ENCODE measurements around the gene CIZ1.
"Not testable (repeated sequence)": the region's sequence is repeated elsewhere in the genome, so short reads cannot be mapped to it uniquely, and the experiment has no call there.

Gene CIZ1, protein sequence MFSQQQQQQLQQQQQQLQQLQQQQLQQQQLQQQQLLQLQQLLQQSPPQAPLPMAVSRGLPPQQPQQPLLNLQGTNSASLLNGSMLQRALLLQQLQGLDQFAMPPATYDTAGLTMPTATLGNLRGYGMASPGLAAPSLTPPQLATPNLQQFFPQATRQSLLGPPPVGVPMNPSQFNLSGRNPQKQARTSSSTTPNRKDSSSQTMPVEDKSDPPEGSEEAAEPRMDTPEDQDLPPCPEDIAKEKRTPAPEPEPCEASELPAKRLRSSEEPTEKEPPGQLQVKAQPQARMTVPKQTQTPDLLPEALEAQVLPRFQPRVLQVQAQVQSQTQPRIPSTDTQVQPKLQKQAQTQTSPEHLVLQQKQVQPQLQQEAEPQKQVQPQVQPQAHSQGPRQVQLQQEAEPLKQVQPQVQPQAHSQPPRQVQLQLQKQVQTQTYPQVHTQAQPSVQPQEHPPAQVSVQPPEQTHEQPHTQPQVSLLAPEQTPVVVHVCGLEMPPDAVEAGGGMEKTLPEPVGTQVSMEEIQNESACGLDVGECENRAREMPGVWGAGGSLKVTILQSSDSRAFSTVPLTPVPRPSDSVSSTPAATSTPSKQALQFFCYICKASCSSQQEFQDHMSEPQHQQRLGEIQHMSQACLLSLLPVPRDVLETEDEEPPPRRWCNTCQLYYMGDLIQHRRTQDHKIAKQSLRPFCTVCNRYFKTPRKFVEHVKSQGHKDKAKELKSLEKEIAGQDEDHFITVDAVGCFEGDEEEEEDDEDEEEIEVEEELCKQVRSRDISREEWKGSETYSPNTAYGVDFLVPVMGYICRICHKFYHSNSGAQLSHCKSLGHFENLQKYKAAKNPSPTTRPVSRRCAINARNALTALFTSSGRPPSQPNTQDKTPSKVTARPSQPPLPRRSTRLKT

DNA sequence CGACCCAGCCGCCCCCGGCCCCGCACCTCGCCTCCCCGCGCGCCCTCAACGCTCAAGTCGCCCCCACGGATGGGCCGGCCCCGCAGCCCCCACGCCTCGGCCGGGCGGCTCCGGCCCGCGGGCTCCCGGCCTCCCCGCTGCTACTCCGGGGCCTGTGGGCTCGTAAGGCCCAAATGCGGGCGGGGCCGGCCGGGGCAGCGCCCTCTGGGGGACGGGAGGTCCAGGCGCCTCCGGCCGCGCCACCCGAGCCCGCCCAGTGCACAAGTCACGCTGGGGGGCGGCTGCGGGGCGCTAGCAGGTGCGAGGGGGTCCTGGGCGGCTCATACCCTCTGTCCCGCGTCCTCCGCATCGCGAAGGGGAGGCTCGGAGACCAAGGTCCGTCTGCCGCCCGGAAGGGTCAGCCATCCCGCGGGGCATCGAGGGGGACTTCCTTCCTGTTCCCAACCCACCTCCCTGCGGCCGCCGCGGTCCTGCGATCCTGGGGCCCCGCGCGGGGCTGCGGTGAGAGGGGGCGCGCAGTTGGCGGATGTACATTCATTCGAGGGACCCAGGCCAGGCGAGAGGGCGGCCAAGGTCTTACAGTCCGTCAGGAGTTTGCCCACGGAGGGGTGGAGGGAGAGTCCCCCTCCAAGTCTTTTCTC, at the start of gene CIZ1:
Gene CIZ1, minus strand, starts transcription at position 167 of the 641 bp plus-strand sequence. CDS start 715 bp downstream, outside the sequence.
- DNase-seq (ENCODE audit: low read depth) = no peak

DNA sequence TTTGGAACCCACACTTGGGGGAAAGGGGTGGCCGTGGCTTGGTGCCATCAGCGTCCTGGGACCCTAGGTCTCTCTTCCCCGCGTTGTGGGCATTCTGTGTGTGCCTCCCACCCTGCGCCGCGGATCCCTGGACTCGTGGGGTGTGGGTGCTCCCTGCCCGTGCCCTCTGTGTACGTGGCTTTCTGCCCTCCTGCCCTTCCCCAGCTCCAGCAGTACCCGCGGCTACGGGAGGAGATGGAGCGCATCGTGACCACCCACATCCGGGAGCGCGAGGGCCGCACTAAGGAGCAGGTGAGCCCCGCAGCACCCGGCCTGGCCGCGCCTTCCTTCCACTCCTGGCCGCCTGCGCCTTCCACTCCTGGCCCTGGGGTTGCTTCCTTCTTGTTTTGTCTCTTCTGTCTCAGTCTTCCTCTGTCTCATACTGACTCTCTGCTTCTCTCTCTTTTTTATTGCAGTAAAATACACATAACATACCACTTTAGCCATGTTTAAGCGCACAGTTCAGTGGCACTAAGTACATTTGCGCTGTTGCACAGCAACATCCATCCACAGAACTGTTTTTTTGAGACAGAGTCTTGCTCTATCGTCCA, 42.5 kb upstream of the CIZ1 start:
- no peak for DNase-seq (ENCODE audit: low read depth)

DNA sequence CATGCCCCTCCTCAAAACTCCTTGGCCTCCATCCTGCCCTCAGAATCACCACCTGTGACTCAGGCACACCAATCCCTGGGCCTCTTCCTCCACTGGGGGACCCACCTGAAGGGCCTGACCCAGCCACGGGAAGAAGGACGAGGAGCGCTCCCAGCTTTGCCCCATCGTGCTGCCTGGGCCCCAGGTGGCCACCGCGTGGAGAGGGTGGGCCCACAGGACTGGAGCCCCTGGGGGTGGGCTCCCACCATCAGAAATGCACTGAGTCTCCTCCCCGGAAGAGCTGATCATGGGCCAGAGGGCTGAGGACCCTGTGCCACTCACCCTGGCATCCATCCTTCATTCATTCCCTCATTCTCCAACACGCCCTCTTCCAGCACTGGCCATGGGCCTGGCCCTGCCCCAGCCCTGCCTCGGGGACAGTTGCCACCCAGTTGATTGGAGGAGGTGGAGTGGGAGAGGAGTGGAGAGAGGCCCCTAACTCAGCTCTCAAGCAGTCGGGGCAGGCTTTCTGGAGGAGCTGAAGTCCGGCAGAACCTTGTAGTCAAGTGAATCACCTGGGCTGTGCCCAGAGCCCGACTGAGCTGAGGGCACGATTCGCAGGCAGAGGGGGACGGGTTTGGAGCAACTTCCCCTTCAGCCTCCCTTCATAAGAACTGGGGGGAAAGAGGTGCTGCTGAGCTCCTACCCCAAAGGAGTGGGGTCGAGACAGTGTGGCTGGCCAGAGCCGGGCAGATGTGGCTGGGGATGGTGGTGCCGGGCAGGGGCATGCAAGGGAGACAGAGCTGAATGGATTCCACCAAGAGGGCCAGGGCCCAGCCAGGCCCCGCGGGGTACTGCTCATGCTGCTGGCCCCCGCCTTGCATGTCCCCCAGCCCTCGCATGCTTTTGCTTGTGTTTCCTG, 41.4 kb upstream of the CIZ1 start:
- no peak for DNase-seq (ENCODE audit: low read depth)

DNA sequence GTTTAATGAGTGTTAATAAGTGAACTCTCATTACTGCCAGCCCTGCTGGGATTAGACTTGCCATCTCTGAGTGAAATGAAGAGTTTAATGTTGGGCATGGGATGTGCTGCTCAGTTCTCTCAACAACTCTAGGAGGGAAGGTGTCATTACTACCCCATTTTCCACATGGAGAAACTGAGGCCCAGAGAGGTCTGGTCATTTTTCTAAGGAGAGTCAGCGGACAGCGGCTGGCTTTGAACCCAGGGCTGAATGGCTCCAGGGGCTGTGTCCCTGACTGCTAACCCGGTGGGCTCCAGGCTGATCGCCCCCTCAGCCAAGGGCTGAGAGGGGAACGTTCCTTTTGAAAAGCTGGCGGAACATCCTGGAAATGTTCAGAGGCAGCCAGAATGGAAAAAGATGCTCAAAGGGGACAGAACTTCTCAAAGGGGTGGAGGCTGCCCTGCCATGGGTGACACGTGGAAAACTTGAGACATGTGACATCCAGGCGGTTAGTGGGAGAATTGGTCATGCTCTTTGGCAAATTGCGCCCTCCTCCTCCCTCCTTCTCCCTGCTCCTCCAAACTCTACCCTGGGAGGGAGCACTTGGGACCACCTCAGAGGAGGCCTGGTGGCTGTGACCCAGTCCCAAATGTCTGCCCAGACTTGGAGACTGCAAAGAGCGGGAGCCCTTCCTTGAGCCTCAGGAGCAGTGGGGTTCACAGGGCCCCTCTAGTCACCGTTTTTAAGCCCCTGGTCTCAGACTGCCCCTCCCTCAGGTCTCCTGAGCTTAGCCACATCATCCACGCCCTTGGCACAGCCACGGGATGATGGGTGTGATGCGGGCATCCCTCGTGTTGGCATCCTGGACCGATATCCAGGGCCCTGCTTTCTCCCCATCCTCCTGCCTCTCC, 40.5 kb upstream of the CIZ1 start:
- DNase-seq (ENCODE audit: low read depth) = no peak

DNA sequence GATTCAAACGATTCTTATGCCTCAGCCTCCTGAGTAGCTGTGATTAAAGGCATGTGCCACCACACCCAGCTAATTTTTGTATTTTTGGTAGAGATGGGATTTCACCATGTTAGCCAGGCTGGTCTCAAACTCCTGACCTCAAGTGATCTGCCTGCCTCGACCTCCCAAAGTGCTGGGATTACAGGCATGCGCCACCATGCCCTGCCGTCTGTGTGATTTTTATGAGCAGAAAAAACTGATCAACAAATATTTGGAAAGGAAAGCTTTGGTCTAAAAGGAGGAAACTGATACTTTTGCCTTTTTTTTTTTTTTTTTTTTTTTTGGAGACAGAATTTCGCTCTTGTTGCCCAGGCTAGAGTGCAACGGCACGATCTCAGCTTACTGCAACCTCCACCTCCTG, 39.5 kb upstream of the CIZ1 start:
- DNase-seq (ENCODE audit: low read depth) = not testable (repeated sequence)

DNA sequence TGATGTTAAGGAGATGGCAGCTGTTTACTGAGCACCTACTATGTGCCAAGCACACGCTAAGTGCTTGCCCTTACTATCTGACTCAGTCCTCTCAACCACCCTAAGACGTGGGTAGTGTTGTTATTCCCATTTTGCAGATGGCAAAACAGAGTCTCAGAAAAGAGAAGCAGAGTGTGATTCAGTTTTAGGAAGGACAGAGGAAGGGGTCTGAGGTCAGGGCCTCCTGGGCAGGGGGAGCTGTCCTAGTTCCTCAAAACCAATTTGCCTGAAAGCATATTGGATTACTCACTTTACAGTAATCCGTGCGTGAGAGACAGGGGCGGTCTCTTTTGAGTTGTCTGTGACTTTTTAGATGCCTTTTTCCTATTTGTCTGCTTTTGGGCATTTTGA, 35.0 kb upstream of the CIZ1 start:
- no peak for DNase-seq (ENCODE audit: low read depth)

DNA sequence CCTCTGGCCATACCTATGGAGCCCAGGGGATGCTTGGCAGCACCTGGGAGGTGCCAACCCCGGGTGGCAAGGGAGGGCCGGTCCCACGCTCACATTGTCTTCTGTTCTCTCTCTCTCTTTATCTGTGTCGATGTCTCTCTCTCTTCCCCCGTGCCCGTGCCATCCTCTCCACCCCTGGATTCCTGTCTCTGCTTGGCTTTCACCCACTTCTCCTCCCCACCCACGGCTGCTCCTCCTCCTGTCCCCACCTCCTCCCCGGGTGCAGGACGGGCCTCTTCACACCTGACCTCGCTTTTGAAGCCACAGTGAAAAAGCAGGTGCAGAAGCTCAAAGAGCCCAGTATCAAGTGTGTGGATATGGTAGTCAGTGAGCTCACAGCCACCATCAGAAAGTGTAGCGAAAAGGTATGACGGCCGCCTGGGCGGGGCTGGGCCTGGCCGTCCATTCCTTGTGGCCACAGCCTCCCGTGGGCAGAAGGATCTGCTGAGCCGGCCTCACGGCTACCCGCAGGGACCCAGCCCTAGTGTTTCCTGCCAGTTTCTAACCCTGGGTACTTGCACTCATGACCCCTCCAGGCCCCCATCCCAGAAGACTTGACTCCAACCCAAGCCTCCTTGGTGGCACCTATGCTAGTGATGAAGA, 34.5 kb upstream of the CIZ1 start:
- no peak for DNase-seq (ENCODE audit: low read depth)

DNA sequence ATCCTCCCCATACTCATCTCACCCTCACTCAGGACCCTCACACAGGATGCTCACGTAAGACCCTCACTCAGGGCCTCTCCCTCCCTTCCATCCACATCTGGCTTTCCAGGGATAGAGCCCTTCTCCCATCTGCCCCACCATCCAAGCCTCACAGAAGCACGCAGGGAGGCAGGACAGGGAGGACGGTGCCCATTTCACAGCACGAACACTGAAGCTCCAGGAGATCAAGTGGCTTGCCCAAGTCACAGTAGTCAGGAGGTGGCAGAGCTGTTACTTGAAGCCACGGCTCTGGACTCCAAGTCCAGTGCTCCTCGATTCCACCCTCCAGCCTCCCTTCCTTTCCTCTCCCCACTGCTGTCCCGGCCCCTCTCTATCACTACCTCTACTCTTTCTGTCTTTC, 33.5 kb upstream of the CIZ1 start:
- DNase-seq (ENCODE audit: low read depth) = no peak

DNA sequence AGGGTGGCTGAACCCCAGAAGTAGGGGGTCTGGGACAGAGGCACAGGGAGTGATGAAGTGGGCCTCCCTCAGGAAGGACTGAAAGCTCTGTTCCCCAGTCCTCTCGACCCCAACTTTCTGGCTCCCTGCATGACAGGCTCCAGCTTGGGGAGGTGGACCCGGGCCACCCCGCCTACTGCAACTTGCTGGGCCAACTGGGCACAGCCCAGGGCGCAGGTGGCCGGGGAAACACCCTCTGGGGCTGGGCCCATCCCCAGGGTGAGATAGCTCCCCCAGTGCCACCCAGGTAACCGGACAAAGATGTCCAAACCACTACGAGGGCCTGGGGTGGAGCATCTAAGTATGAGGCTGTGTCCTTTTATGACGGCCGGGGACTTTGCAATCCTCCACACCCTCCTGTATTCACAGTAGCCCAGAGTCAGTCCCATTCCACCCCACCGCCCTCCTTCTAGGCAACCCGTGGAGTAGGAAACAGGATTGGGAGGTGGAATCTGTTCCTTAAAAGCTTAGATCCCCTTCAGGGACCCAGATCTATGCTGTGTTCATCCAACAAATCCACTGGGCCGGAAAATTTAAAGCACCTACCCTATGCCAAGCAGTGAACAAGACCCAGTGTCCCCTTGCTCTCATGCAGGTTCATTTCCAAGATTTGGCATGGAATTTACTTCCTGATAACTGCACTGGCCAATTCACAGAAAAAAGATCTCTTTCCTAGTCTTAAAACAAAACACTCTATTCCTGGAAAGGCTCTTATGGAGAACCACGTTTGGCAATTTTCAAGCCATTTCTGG, 31.7 kb upstream of the CIZ1 start:
- no peak for DNase-seq (ENCODE audit: low read depth)

DNA sequence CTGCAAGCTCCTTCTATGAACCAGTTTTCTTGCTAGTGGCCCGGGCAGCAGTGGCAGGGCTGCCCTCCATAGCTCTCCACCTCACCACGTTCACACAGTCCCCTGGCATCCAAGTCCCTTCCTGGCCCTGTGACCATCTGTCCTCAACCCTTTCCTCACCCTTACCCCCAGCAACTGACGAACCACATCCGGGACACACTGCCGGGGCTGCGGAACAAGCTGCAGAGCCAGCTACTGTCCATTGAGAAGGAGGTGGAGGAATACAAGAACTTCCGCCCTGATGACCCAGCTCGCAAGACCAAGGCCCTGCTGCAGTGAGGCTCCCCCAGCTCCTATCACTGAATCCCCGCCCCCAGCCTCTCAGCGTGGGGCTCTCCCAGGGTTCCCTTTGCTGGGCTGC, 30.7 kb upstream of the CIZ1 start:
- DNase-seq (ENCODE audit: low read depth) = no peak

DNA sequence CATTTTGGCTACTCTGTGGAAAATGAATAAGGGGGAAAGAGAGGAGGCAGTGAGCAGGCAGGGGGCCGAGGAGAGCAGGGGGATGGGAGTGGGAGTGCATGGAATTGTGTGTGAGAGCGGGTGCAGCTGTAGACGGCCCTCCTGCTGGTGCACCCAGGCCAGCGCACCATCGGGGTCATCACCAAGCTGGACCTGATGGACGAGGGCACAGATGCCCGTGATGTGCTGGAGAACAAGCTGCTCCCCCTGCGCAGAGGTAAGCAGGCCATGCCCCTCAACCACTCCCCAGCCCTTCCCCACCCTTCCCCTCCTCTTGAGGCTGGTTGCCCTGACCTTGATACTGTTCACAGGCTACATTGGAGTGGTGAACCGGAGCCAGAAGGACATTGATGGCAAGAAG, 28.5 kb upstream of the CIZ1 start:
- DNase-seq (ENCODE audit: low read depth) = no peak

DNA sequence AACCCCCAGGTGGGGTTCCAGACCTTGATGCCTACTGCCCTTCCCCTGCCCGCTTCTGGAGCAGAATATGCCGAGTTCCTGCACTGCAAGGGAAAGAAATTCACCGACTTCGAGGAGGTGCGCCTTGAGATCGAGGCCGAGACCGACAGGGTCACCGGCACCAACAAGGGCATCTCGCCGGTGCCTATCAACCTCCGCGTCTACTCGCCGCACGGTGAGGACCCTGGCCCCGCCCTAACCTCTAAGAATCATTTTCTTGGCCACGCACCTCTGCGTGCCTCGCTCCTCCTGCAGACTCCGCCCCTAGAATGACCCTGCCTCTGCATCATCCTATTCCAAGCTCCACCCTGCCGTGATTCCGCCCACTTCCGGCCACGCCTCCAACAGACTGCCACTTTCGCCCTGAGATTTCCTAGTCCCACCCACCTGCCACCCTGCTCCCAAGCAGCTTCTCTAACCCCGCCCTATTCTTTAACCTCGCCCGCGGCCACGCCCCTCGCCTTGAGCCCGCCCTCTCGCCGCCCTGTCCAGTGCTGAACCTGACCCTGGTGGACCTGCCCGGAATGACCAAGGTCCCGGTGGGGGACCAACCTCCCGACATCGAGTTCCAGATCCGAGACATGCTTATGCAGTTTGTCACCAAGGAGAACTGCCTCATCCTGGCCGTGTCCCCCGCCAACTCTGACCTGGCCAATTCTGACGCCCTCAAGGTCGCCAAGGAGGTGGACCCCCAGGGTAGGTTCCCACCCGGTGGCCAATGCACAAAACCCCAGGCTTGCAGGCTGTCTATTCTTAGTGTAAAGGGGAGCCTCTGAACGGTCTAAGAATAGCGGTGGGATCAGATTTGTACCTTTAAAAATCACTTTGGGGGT, 27.4 kb upstream of the CIZ1 start:
- no peak for DNase-seq (ENCODE audit: low read depth)

DNA sequence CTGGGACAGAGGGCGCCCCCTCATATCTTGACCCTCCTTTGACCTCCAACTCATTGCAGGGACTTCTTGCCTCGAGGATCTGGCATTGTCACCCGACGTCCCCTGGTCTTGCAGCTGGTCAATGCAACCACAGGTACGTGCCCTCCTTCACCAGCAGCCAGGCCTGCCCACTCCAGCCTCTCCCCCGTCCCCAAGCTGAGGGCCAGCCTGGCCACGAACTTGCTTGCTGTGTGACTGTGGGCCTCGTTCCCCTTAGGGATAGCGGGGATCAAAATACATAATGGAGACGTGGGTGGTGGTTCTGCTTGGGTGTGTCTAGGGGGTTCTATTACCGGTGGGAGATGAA, 26.8 kb upstream of the CIZ1 start:
- DNase-seq (ENCODE audit: low read depth) = no peak

DNA sequence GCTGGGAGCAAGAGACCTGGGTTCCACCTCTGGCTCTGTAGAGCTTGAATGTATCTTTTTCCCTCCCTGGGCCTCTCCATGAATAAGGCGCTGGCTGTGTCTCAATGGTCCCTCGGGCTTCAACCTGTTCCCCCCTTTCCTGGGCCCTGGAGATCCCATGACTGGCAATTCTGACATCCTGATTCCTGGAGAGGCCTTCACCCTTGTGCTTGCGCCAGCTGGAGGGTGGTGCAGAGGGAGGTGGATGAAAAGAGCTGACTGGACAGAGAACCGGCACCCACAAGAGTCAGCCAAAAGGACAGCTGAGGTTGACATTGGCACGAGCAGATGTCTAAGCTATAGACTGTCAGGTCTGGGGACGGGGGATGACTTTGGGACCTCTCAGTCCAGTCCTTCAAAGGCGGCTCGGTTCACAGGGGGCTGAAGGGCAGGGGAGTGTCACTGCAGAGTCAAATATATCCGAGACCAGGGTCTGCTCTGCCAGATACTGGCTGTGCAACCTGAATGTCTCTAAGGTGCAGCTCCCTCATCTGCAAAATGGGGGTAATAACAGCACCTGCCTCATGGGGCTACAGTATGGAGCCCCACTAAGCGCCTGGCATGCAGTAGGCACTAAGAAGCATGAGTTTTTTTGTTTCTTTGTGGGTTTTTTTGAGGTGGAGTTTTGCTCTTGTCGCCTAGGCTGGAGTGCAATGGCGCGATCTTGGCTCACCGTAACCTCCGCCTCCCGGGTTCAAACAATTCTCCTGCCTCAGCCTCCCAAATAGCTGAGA, 25.6 kb upstream of the CIZ1 start:
- no peak for DNase-seq (ENCODE audit: low read depth)

DNA sequence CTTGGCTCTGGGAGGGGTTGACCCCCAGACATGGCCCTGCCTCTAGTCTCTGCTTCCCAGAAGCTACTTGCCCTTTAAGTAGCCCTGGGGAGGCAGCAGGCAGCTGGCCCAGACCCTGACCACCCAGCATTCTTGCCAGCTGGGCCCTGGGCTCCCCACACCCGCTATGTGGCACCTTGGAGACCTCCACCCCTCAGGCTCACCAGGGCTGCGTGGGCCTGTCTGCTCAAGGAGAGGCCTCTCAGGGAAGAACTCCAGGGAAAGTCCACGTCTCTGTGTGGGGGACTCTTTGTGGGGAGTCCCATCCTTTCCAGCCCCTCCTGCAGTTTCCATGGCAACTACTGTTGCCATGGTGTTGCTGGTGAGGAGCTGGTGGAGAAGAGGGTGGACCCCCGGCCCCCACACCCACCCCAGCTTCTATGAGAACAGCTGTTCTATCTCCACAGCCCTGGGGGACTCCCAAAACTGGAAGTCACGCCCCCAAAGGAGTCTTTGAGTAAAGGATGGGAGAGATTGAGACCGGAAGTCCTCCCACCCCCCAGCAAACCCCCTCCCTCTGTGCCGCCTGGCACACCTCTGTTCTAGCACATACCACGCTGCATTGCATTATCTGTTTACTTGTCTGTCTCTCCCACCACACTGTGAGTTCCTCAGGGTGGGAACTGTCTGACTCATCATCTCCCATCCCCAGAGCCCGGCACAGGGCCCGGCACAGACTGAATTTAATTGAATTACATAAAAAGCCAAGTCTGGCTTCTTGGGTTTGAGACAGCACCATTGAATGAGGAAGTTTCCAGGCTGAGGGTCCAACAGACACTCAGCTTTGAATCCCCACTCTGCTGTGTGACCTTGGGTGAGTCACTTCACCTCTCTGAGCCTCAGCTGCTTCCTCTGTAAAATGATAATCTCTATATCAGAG, 24.4 kb upstream of the CIZ1 start:
- DNase-seq (ENCODE audit: low read depth) = no peak
